Measurements from ENCODE around the gene NPAS2. TPM values are rescaled to one million over a fixed set of nuclear protein-coding genes. Genes with fewer than 3 reads are reported as not detected.

Gene NPAS2
- total and polyA plus RNA-seq, 2 of the 8 experiments (the other 6 are each of a cell fraction or from before 2014, with no cell fraction given): 1.8 to 1.9 TPM

DNA sequence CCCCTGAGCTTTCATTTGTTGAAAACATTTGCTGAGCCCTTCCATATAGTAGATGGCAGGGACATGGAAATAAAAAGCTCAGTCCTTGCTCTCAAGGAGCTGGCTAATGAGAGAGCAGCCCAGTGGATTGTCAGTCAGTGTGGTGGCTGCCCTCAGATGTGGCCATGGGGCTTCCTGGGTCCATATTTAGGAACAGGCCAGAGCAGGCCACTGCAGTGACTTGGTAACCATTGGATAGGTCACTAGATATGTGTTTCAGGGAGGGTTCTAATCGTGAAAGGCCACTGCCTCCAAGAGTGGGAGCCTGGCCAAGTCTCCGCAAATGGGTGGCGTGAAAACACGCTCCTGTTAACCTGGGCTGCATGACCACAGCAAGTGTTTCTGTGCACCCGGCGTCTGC, 37.4 kb downstream of the NPAS2 start:
- Histone ChIP-seq H3K23ac (ENCODE audit: insufficient read length) (no peak overlapping the region), H2BK15ac (ENCODE audit: low read length) (no peak overlapping the region), H3K4me3 (ENCODE audit: extremely low read depth in 1 of 4, insufficient read depth in 2 of 4, low read depth in 3 of 4, low read length in 4 of 4) (no peak overlapping the region), H2BK5ac (ENCODE audit: low read depth, low read length) (no peak overlapping the region), H4K5ac (ENCODE audit: insufficient read length, low read depth, low read length) (no peak overlapping the region), H3K18ac (ENCODE audit: extremely low read depth, low read length) (no peak overlapping the region; the same call in 1 of the 2 replicates), H3K79me2 (ENCODE audit: control insufficient read depth in 1 of 2, insufficient read depth in 2 of 2, low read length in 2 of 2) (no peaks in the 10 kb centered on the region), H3K79me1 (ENCODE audit: low read depth, low read length) (no peaks in the 10 kb centered on the region), H3K9ac (replicated peaks in 1 of 4; ENCODE audit: extremely low read depth in 1 of 4, low read depth in 3 of 4, low read length in 3 of 4) (no peak overlapping the region), H3K27ac (ENCODE audit: low read depth, low read length) (no peak overlapping the region), H2AFZ (ENCODE audit: low read length) (no peak overlapping the region), H2BK12ac (ENCODE audit: low read depth, low read length) (0 out of 2 replicates have a peak overlapping the region, but pooled peaks have one; percentile 17), H3K9me3 (ENCODE audit: insufficient read depth in 2 of 2, low read depth in 1 of 2, low read length in 1 of 2) (no peaks in the 10 kb centered on the region), H3K14ac (ENCODE audit: insufficient read length) (no peak overlapping the region), H3K4me2 (ENCODE audit: insufficient read depth in 1 of 2, low read depth in 2 of 2, low read length in 2 of 2) (no peak overlapping the region), H3K4me1 (replicated peaks in 1 of 4; ENCODE audit: control insufficient read depth in 3 of 4, insufficient read depth in 4 of 4, low read length in 3 of 4) (peaks cover 0 to 3% (median 0%) of the 10 kb centered on the region in 4 experiments; a peak in 1 of 7 replicates), H3K27me3 (replicated peaks in 1 of 4; ENCODE audit: control insufficient read depth in 3 of 4, extremely low read depth in 1 of 4, insufficient read depth in 3 of 4, low read length in 3 of 4) (no peaks in the 10 kb centered on the region), H3K36me3 (ENCODE audit: control insufficient read depth in 2 of 4, insufficient read depth in 4 of 4, low read length in 3 of 4) (no peaks in the 10 kb centered on the region), H2AK5ac (ENCODE audit: low read depth, low read length) (no peak overlapping the region), H3K4ac (replicated peaks; ENCODE audit: insufficient read length, low read depth, low read length) (no peak overlapping the region), H4K8ac (ENCODE audit: extremely low read depth, insufficient read depth, low read length) (no peak overlapping the region; the same call in 1 of the 2 replicates), H3K56ac (replicated peaks; ENCODE audit: insufficient read length, low read depth, low read length) (no peak overlapping the region), H2BK20ac (ENCODE audit: low read length) (no peak overlapping the region), H4K91ac (replicated peaks; ENCODE audit: insufficient read length, low read length) (no peak overlapping the region), H4K20me1 (replicated peaks in 1 of 2; ENCODE audit: control insufficient read depth in 1 of 2, insufficient read depth in 2 of 2, low read length in 2 of 2) (no peaks in the 10 kb centered on the region), H2BK120ac (replicated peaks; ENCODE audit: low read depth, low read length) (no peak overlapping the region), H3K23me2 (ENCODE audit: low read depth, low read length) (no peaks in the 10 kb centered on the region)
- DNase-seq (ENCODE audit: low read depth in 1 of 2, low spot score in 2 of 2) (no peak), FAIRE-seq (no peak)
- TF ChIP-seq ZNF274 (IDR thresholded peaks at IDR 0.05; ENCODE audit: borderline replicate concordance, extremely low read depth, low read length) (no peak), TCF12 (IDR thresholded peaks at IDR 0.05; ENCODE audit: low read depth, low read length) (no peak), USF2 (IDR thresholded peaks at IDR 0.05; ENCODE audit: low read length) (no peak), CEBPB (IDR thresholded peaks at IDR 0.05; ENCODE audit: low read depth, low read length) (no peak), BCL11A (IDR thresholded peaks at IDR 0.05; ENCODE audit: low read depth in 2 of 2, low read length in 2 of 2) (no peak), GABPA (IDR thresholded peaks at IDR 0.05; ENCODE audit: borderline replicate concordance, insufficient read depth, low read length) (no peak), EZH2 (IDR thresholded peaks at IDR 0.05; ENCODE audit: low read depth, low read length, severe bottlenecking) (no peak), RXRA (IDR thresholded peaks at IDR 0.05; ENCODE audit: insufficient read depth, low read depth, low read length) (no peak), NRF1 (IDR thresholded peaks at IDR 0.05; ENCODE audit: low read depth, low read length) (no peak), SIX5 (IDR thresholded peaks at IDR 0.05; ENCODE audit: low read depth, low read length) (no peak), SUZ12 (IDR thresholded peaks at IDR 0.05; ENCODE audit: low read length) (no peak)
- CTCF ChIA-PET (ENCODE audit: partially characterized antibody): interaction anchor here (0.7 to 1.6 kb wide), 5 partner anchors 14 to 127 kb away, joined by 3 to 4 read pairs (median 4); no protein-coding TSS in a partner anchor
- POLR2A ChIA-PET (ENCODE audit: partially characterized antibody): no interaction called here
- WGBS, 2 experiments (ENCODE audit: extremely low coverage in 1 of 2, insufficient coverage in 1 of 2, insufficient read length in 1 of 2, insufficient replicate concordance in 2 of 2, low coverage in 1 of 2, low lambda C conversion rate in 2 of 2, missing lambda C conversion rate in 1 of 2): 88% methylated on average over 6 of the region's 6 CpGs; no CpG with 5 or more reads in 1 of the 2 experiments

Data from H1 (cell line).